OCI-LY7 (cell line): ENCODE data around the gene TBX21. TPM values are rescaled to one million over a fixed set of nuclear protein-coding genes. Genes with fewer than 3 reads are reported as not detected.

ENCODE experiments used
- BruUV-seq: library from RNA; stranded (reverse); fragments of 400-500 nt; replicated peaks from 2 replicates; lab custom pipeline; 2021; lab: Mats Ljungman, UMichigan
- CTCF ChIA-PET: fragments of 300-600 bp; sonication (Branson Sonifier 250); formaldehyde crosslinking; loops from one replicate; lab custom pipeline; 2022; ENCODE audit warnings: antibody characterized with exemption; ENCODE audit not compliant: unreplicated experiment; lab: Charles Lee
- POLR2A ChIA-PET: fragments of 300-600 bp; sonication (Branson Sonifier 250); formaldehyde crosslinking; loops from one replicate; lab custom pipeline; 2022; ENCODE audit warnings: antibody characterized with exemption; lab: Charles Lee
- DNase-seq: peaks from one replicate; pipeline ENCODE4 v3.0.0-alpha.2; 2015; ENCODE audit warnings: low spot score
- H2AFZ ChIP-seq: fragments of 200-600 bp; sonication (generic), shearing (Covaris generic); 2 replicates; pipeline ENCODE4 v1.6.1; 2014; ENCODE audit warnings: mild to moderate bottlenecking, antibody characterized with exemption, low read length, moderate library complexity
- H3K27ac ChIP-seq: fragments of 200-600 bp; sonication (generic); 2 replicates; pipeline ENCODE4 v1.5.1; 2014; ENCODE audit warnings: mixed run types, low read depth, mild to moderate bottlenecking, moderate library complexity, low read length, inconsistent platforms; ENCODE audit not compliant: poor library complexity, severe bottlenecking
- H3K36me3 ChIP-seq: fragments of 200-600 bp; sonication (generic); 2 replicates; pipeline ENCODE4 v1.6.1; 2014; ENCODE audit warnings: mild to moderate bottlenecking, antibody characterized with exemption, low read length, moderate library complexity, mixed read lengths; ENCODE audit not compliant: insufficient read depth
- H3K4me1 ChIP-seq: fragments of 200-600 bp; sonication (generic); 2 replicates; pipeline ENCODE4 v1.5.1; 2014; ENCODE audit warnings: mild to moderate bottlenecking, low read length; ENCODE audit not compliant: insufficient read depth, poor library complexity, severe bottlenecking
- H3K4me2 ChIP-seq: fragments of 200-600 bp; sonication (generic); 2 replicates; pipeline ENCODE4 v1.6.1; 2014; ENCODE audit warnings: mild to moderate bottlenecking, low read length
- H3K4me3 ChIP-seq: fragments of 200-600 bp; sonication (generic); 2 replicates; pipeline ENCODE4 v1.5.1; 2014; ENCODE audit warnings: mild to moderate bottlenecking, low read depth, low read length; ENCODE audit not compliant: poor library complexity, severe bottlenecking
- H3K79me2 ChIP-seq: fragments of 200-600 bp; sonication (generic); 2 replicates; pipeline ENCODE4 v1.6.1; 2016; ENCODE audit warnings: low read depth, mild to moderate bottlenecking, low read length, moderate library complexity, mixed read lengths; ENCODE audit not compliant: insufficient read depth
- H3K9me2 ChIP-seq: fragments of 200-600 bp; sonication (generic); 2 replicates; pipeline ENCODE4 v1.6.1; 2016; ENCODE audit warnings: mild to moderate bottlenecking, low read length, mixed read lengths; ENCODE audit not compliant: insufficient read depth
- H3K9me3 ChIP-seq: fragments of 200-600 bp; sonication (generic); 2 replicates; pipeline ENCODE4 v1.6.1; 2014; ENCODE audit warnings: mild to moderate bottlenecking, mixed run types, low read length, mixed read lengths
- H4K20me1 ChIP-seq: fragments of 200-600 bp; sonication (generic); 2 replicates; pipeline ENCODE4 v1.6.1; 2014; ENCODE audit warnings: mild to moderate bottlenecking, antibody characterized with exemption, low read length, moderate library complexity, mixed read lengths; ENCODE audit not compliant: insufficient read depth
- EZH2phosphoT487 ChIP-seq: fragments of 200-600 bp; sonication (generic); IDR thresholded peaks from 2 replicates; pipeline ENCODE4 v1.6.1; 2018; ENCODE audit warnings: low read depth, borderline replicate concordance, mild to moderate bottlenecking, mixed run types, antibody characterized with exemption, low read length, moderate library complexity, mixed read lengths
- intact Hi-C: fragments of 100-400 bp; cut with micrococcal nuclease; formaldehyde crosslinking; loops from one replicate; pipeline ENCODE4 v1.10.0; 2022; ENCODE audit not compliant: unreplicated experiment
- total RNA-seq, 2 experiments: library from RNA; depleted of rRNA in 1 of 2; stranded (reverse); fragments of >200 nt in 1 of 2; shearing (Covaris generic) in 1 of 2; gene quantifications; 2 replicates each; pipeline ENCODE4 v1.2.3, GENCODE V29; 2014 to 2022
- TF ChIP-seq, protein P1 (sequence below): fragments of 200-600 bp; sonication (generic); conservative IDR thresholded peaks from 2 replicates; pipeline ENCODE4 v1.5.1; 2014; ENCODE audit warnings: mild to moderate bottlenecking, antibody characterized with exemption, low read length, moderate library complexity, mixed read lengths

TBX21 gene
- total RNA-seq, 2 experiments from 2014 or later: not detected

- no peak overlapping the region for H3K27ac ChIP-seq
- H3K9me3 ChIP-seq: no peaks in the 10 kb centered on the region
- H3K4me2 ChIP-seq: no peak overlapping the region
- CTCF ChIA-PET: no interaction called here
- H3K4me3 ChIP-seq: no peak overlapping the region
- TF ChIP-seq EZH2phosphoT487: no peak
- TF ChIP-seq, protein P1, sequence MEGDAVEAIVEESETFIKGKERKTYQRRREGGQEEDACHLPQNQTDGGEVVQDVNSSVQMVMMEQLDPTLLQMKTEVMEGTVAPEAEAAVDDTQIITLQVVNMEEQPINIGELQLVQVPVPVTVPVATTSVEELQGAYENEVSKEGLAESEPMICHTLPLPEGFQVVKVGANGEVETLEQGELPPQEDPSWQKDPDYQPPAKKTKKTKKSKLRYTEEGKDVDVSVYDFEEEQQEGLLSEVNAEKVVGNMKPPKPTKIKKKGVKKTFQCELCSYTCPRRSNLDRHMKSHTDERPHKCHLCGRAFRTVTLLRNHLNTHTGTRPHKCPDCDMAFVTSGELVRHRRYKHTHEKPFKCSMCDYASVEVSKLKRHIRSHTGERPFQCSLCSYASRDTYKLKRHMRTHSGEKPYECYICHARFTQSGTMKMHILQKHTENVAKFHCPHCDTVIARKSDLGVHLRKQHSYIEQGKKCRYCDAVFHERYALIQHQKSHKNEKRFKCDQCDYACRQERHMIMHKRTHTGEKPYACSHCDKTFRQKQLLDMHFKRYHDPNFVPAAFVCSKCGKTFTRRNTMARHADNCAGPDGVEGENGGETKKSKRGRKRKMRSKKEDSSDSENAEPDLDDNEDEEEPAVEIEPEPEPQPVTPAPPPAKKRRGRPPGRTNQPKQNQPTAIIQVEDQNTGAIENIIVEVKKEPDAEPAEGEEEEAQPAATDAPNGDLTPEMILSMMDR: peak; percentile 97
- POLR2A ChIA-PET: no interaction called here
- intact Hi-C loops: loop anchor here (1.0 kb wide), 2 partner anchors 43 to 103 kb away; no protein-coding TSS in a partner anchor
- H3K4me1 ChIP-seq: peaks cover 24% of the 10 kb centered on the region
- H4K20me1 ChIP-seq: no peaks in the 10 kb centered on the region
- peak; percentile 66 for DNase-seq
- BruUV-seq: no TSS peak
- H2AFZ ChIP-seq: no peak overlapping the region
- no peaks in the 10 kb centered on the region for H3K79me2 ChIP-seq
- no peaks in the 10 kb centered on the region for H3K9me2 ChIP-seq
- 0 out of 2 replicates have a peak, but pooled peaks cover 7% of the 10 kb centered on the region for H3K36me3 ChIP-seq
Measured at GRCh38 chr17:47698749-47699535, 34.1 kb upstream of the TBX21 start.

GRCh38 chr17:47699536-47699840 lies 33.5 kb upstream of the TBX21 start:
- Histone ChIP-seq H3K4me2 (no peak overlapping the region), H3K27ac (no peak overlapping the region), H4K20me1 (no peaks in the 10 kb centered on the region), H2AFZ (no peak overlapping the region), H3K4me3 (no peak overlapping the region), H3K4me1 (peaks cover 29% of the 10 kb centered on the region), H3K36me3 (0 out of 2 replicates have a peak, but pooled peaks cover 7% of the 10 kb centered on the region), H3K79me2 (no peaks in the 10 kb centered on the region), H3K9me2 (no peaks in the 10 kb centered on the region), H3K9me3 (no peaks in the 10 kb centered on the region)
- BruUV-seq: no TSS peak
- intact Hi-C loops: loop anchor here (1.0 kb wide), 2 partner anchors 43 to 103 kb away; no protein-coding TSS in a partner anchor
- CTCF ChIA-PET: no interaction called here
- POLR2A ChIA-PET: interaction anchor here (0.9 kb wide), 1 partner anchor 50 kb away, joined by 9 read pairs; no protein-coding TSS in a partner anchor
- no peak for DNase-seq
- TF ChIP-seq, protein P1: no peak
- no peak for TF ChIP-seq EZH2phosphoT487
